ENCODE measurements around the gene MTHFD1L.
"Not testable (repeated sequence)": the region's sequence is repeated elsewhere in the genome, so short reads cannot be mapped to it uniquely, and the experiment has no call there.

The MTHFD1L gene

DNA sequence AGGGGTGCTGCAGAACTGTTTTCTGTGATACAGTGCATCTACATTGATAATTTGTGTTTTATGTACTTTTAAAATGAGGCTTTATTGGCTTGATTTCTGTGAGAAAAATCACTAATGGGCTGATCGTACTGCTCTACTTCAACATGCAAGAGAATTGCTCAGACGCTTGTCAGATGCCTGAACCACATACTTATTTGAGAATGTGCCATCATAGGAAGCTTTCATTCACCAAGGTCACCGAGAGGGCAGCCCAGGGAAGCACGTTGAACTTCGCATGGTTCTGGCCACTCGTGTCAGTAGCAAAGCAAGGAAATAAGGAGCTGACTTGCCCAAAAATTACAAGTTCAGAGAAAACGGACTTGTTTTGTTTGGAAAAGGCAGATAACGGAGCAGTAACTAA is 205.8 kb downstream of the MTHFD1L start:
- no peak for DNase-seq

- DNase-seq = no peak
Observed at GRCh38 chr6:151073146-151073545, 207.6 kb downstream of the MTHFD1L start.

DNA sequence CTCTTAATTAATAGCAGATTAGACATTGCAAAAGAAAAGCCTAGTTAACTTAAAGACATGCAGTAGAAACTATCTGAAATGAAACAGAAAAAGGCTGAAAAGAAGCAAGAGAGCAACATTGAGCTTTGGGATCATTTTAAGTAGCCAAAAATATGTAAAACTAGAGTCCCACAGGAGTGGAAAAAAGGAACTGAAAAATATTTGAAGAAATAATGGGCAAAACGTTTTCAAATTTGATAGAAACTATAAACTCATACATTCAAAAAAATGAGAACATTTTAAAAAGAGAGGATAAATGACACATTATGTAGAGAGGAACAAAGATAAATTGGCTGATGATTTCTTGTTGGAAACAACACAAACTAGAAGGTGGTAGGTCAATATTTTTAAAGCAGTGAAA is 208.2 kb downstream of the MTHFD1L start:
- DNase-seq = no peak

GRCh38 chr6:151075005-151075404 is 209.5 kb downstream of the MTHFD1L start:
- no peak for DNase-seq

GRCh38 chr6:151075527-151075926 is 210.0 kb downstream of the MTHFD1L start:
- DNase-seq = no peak

DNA sequence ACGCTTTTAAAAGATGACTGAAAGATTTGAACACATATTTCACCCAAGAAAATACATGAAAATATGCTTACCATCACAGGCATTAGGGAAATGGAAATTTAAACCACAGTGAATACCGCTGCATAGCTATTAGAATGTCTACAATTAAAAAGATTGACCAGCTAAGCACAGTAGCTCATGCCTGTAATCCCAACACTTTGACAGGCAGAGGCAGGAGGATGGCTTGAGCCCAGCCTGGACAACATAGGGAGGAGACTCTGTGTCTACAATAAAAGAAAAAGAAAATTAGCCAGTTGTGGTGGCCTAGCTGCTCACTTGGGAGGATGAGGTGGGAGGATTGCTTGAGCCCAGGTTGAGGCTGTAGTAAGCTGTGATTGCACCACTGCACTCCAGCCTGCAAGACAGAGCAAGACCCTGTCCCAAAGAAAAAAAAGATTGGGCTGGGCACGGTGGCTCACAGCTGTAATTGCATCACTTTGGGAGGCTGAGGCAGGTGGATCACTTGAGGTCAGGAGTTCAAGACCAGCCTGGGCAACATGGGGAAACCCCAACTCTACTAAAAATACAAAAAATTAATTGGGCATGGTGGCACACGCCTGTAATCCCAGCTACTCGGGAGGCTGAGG is 210.5 kb downstream of the MTHFD1L start:
- DNase-seq = no peak

DNA sequence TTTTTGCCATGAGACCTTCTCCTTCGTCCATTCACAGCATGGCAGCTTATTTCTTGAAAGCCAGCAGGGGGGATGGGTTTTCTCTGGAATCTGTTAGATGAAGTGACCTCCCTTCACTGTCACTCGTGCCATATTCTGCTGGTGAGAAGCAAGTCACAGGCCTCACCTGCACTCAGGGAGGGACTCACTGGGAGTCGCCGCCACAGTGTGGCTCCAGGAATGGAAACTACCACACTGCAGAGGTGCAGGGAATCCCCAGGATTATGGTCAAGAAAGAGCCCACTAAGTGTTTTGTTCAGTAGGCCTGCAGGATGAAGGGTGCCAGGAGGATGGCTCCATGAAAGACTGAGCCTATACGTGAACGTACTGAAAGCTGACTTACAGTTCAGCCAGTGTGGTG is 213.2 kb downstream of the MTHFD1L start:
- DNase-seq = no peak

GRCh38 chr6:151081656-151082055 is 216.2 kb downstream of the MTHFD1L start:
- no peak for DNase-seq

DNA sequence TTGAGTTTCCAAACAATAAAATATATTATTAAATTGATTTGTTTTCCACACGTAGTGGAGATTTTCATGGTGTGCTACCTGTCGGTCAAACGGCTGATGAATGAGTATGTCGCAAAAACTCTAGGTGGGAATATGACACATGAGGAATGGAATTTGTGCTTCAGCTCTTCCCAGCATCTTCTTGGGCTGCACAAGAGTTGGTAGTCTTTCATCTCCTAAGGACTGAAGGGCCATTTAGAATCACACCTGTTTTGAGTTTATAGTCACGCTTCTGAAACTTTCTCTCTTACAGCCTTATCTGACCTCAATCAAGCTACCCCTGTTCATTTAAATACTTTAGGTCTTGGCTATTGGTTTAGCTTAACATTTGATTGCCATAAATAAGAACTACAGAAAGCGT is 216.6 kb downstream of the MTHFD1L start:
- DNase-seq = no peak

DNA sequence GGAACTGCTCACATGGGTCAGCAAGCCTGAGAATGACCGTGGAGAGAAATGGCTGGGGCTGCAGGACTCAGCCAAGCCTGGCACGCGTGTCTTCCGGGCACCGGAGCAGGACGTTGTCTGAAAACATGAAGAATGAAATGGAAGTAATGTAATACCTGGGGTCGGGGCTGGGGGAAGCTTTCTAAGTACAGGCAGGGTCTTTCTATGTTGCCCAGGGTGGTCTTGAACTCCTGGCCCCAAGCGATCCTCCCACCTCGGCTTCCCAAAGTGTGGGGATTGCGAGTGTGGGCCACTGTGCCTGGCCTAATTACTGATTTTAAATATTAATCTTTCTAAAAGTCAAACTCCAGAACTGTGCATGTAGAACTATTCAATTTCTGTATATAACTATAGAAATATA is 218.8 kb downstream of the MTHFD1L start:
- no peak for DNase-seq

GRCh38 chr6:151087055-151087454 is 221.6 kb downstream of the MTHFD1L start:
- DNase-seq = not testable (repeated sequence)

GRCh38 chr6:151087861-151088598 is 222.5 kb downstream of the MTHFD1L start:
- DNase-seq = no peak

DNA sequence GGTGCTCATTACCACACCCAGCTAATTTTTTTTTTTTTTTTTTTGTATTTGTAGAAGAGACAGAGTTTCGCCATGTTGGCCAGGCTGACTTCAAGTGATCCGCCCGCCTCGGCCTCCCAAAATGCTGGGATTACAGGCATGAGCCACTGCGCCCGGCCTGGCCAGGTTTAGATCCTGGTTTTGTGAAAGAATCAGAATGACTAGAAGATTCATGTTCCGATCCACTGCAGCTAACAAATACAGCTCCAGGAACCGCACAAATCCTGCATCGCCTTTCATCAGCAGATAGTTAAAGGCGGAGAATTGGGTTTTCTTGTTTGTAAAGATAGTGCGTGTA is 223.1 kb downstream of the MTHFD1L start:
- DNase-seq = no peak

DNA sequence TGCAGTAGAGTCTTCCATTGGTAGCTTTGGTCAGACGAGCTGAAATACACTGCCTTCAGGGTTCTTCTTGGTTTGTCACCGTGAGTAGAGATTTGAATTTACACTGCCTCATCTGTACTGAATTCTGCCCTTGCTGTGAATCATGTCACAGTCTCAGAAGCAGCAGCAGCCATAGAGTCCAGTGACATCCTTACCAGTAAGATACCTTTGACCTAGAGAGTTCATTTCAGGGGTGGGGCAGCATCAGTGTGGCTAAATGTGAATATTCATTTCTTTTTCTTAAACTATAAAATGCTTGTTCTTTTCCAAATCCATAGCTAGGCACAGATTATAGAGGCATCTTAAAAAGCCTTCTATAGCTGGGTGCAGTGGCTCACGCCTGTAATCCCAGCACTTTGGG is 223.5 kb downstream of the MTHFD1L start:
- no peak for DNase-seq

- DNase-seq = no peak
Observed at GRCh38 chr6:151089978-151090377, 224.5 kb downstream of the MTHFD1L start.

DNA sequence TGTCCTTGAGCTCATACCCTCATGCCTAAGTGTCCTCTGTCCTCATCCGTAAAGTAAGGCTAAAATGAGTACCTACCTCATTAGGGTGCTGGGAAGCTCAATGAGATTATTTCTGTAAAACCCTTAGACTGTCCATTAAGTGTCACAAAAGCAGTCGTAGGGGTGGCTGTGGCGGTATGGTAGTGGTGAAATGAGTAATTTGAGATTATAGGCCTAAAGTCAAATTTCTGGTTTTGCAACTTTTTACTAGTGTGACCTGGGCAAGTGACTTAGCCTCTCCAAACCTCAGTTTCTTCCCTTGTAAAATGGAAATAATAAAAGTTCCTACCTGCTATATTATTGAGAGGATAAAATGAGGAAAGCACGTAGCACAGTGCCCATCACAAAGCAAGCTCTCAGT is 226.1 kb downstream of the MTHFD1L start:
- DNase-seq = no peak

DNA sequence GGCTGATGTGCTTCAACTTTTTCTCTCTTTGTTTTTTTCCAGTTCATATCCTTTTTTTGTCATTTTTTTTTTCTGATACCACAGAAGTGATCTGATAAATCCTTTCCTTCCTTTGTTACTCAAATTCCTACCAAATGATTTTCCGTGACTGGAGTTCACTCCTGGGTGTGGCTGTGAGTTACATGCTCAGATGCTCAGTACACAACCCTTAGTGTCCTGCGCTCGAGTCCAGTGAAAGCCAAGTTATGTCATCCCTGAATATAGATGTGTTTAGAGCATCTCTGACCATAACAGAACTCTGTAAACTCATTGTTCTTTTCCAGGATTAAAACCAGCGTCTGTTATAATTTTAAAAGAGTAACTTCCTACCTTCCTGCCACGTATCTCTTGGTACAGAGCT is 227.1 kb downstream of the MTHFD1L start:
- no peak for DNase-seq

- no peak for DNase-seq
Observed at GRCh38 chr6:151093706-151094105, 228.2 kb downstream of the MTHFD1L start.

DNA sequence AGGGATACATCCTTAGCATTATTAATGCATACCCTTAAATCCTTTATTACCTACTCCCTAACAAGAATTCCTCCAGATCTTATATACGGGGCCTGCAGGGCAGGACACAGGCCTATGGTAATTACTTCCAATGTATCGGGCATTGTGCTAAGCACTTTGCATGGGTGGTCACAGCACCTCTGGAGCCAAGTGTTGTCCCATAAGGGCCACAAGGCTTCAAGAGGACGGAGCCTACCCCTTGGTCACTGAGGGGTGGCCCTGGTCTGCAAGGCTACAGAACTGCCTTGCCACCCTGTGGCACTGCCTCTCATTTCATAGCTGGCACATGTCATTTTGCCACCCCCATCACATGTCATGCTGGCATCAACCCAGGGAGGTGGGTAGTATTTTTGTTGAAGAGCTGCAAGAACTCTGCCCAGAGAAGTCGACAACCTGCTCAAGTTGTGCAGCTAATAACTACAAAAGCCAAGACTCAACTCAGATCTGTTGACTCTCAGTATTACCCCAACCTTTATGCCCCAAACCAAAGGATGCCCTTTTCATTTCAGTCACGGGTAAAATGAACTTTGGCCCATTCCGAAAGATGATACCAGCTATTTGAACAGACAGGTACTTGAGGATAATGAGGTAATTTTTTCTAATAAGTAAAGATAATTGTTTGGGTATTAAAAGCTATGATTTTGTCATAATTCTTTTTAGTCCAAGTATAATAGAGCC is 230.2 kb downstream of the MTHFD1L start:
- DNase-seq = no peak

DNA sequence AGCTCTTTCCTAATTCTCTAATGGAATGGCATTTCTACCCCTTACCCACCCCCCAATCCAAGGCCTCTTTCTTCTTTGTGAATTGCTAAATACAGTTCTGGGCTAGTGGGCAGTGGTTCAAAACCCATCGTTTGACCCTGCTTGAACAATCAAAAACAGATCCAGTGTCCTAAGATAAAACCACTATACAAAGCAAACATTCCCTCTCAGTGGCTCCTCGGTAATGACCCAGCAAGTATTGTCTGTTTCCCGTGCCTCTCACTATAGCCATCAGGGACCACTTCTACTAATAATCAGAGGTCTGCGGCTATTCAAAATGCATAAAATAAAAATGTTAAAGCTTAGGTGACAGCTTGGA is 230.7 kb downstream of the MTHFD1L start:
- DNase-seq = no peak

GRCh38 chr6:151096691-151097606 is 231.4 kb downstream of the MTHFD1L start:
- DNase-seq = no peak

DNA sequence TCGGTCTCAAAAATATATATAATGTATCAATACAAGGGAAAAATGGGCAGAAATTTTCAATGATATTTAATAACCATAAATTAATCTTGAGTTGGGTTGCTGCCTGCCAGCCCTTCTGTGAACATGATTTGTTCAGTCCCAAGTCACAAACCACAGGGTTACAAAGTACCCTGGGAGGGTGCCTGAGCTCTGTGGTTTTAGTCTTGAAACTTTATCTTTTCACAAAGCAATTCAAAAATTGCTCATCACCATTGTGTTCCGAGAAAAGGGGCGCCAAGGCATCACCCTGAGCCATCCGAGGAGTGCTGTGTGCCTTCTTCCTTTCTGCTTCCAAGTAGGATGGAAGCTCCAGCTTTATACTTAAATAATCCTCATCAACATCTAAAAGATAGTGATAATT is 232.7 kb downstream of the MTHFD1L start:
- DNase-seq = no peak

GRCh38 chr6:151100326-151100725 is 234.8 kb downstream of the MTHFD1L start:
- no peak for DNase-seq
